ENCODE results near the gene CCBE1.

CCBE1 gene

DNA sequence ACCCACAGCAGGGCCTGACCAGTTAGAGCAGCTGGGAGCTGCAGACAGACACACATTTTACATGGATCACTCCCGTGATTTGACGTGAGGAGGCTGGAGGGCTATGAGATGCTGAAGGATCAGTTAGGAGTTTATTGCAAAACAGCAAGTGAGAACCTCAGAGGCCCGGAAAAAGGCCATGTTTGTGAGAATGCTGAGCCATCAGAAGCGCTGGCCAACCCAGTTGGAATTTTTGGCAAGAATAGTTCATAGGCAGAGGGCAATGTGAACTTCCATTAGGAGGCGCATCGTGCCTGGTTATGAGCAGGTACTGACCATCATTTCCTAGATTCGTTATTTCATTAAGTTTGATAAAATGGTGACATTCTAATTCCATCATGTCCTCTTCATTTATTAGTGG, 314.8 kb downstream of the CCBE1 start:
- no peak for DNase-seq

DNA sequence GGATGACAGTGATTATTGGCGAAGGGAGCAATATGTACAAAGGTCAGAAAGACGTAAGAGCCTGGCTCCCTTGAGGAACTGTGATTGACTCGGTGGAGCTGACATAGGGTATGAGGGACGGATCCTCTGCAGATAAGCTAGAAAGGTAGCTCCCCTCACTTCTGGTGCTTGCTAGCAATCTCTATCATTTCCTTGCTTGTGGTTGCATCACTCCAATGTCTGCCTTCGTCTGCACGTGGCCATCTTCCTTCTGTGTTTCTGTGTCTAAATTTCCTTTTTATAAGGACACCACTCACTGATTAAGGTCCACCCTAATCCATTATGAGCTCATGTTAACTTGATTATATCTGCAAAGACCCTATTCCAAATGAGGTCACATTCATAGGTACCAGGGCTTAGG, 315.3 kb downstream of the CCBE1 start:
- DNase-seq = no peak
